Coronary artery (tissue), 2 donors: ENCODE results near the gene MAN2A2.

Source experiments
- DNase-seq: peaks from one replicate; pipeline ENCODE4 v3.0.0-alpha.2; 2017; ENCODE audit warnings: low spot score
- H3K27ac ChIP-seq, 2 donors: fragments of 200-600 bp; sonication (generic); one replicate each; pipeline ENCODE4 v1.5.1; 2016 to 2019
- H3K4me3 ChIP-seq: fragments of 200-600 bp; sonication (generic); 2 replicates; pipeline ENCODE4 v1.5.1; 2016; ENCODE audit warnings: mild to moderate bottlenecking, moderate library complexity
- CTCF ChIP-seq: fragments of 200-600 bp; sonication (generic); IDR thresholded peaks from one replicate; pipeline ENCODE4 v1.5.1; 2019; ENCODE audit warnings: antibody characterized with exemption

The MAN2A2 gene

GRCh38 chr15:90880381-90881145, 22.5 kb upstream of the MAN2A2 start:
- TF ChIP-seq CTCF = no peak
- no peak overlapping the region for H3K27ac ChIP-seq
- no peak for DNase-seq
- H3K4me3 ChIP-seq = no peak overlapping the region

GRCh38 chr15:90881181-90881977, 21.7 kb upstream of the MAN2A2 start:
- no peak for TF ChIP-seq CTCF
- DNase-seq = no peak

GRCh38 chr15:90881978-90882721, 21.0 kb upstream of the MAN2A2 start:
- no peak overlapping the region for H3K4me3 ChIP-seq
- peak overlapping the region in 1 of 2 donors; percentile 8 for H3K27ac ChIP-seq
- no peak for TF ChIP-seq CTCF
- DNase-seq = no peak

More at GRCh38 chr15:90881181-90881977, 21.7 kb upstream of the MAN2A2 start:
- Histone ChIP-seq H3K27ac (no peak overlapping the region), H3K4me3 (no peak overlapping the region)

- DNase-seq = no peak
- no peak for TF ChIP-seq CTCF
- H3K4me3 ChIP-seq = peak overlapping the region; percentile 82
- peak overlapping the region; percentile 82 to 99 for H3K27ac ChIP-seq
These were observed 20.1 kb upstream of the MAN2A2 start for GRCh38 chr15:90882781-90883525.

GRCh38 chr15:90883526-90883975, 19.6 kb upstream of the MAN2A2 start:
- TF ChIP-seq CTCF = no peak
- peak overlapping the region; percentile 82 to 99 for H3K27ac ChIP-seq
- DNase-seq = no peak
- H3K4me3 ChIP-seq = peak overlapping the region; percentile 82

- TF ChIP-seq CTCF = no peak
- no peak for DNase-seq
- Histone ChIP-seq H3K4me3 (peak within 1 kb of the TSS; percentile 82), H3K27ac (peak within 1 kb of the TSS; percentile 82 to 99)
These were observed 19.0 kb upstream of the MAN2A2 start, which contains the start of gene FES for GRCh38 chr15:90883976-90884718. FES (plus strand) TSS chr15:90884504; CDS start chr15:90885046, 542 bp downstream.
